HG03135 (cell line): ENCODE measurements around the gene SHROOM2.
"Not testable (repeated sequence)": the region's sequence is repeated elsewhere in the genome, so short reads cannot be mapped to it uniquely, and the experiment has no call there.

Experiments used
- ATAC-seq: cut with Tn5 transposase; IDR thresholded peaks from one replicate; pipeline ENCODE4 v1.9.1; 2021; ENCODE audit warnings: mild to moderate bottlenecking, moderate library complexity; ENCODE audit not compliant: unreplicated experiment

SHROOM2 gene

GRCh38 chrX:9785944-9786797, at the start of gene SHROOM2:
Gene SHROOM2, plus strand, starts transcription at chrX:9786429. Its CDS starts 117 bp downstream, at chrX:9786546.
- no peak for ATAC-seq

- no peak for ATAC-seq
Measured at GRCh38 chrX:9737363-9737762, 48.9 kb upstream of the SHROOM2 start.

- no peak for ATAC-seq
Measured at GRCh38 chrX:9738151-9738550, 48.1 kb upstream of the SHROOM2 start.

- ATAC-seq = no peak
Measured at GRCh38 chrX:9739130-9739529, 47.1 kb upstream of the SHROOM2 start.

- ATAC-seq = no peak
Measured at GRCh38 chrX:9745417-9746115, 40.7 kb upstream of the SHROOM2 start.

GRCh38 chrX:9746148-9746888, 39.9 kb upstream of the SHROOM2 start:
- no peak for ATAC-seq

GRCh38 chrX:9747644-9748043, 38.6 kb upstream of the SHROOM2 start:
- ATAC-seq = no peak

- no peak for ATAC-seq
Measured at GRCh38 chrX:9749146-9749692, 37.0 kb upstream of the SHROOM2 start.

- no peak for ATAC-seq
Measured at GRCh38 chrX:9757366-9757765, 28.9 kb upstream of the SHROOM2 start.

GRCh38 chrX:9758021-9758638, 28.1 kb upstream of the SHROOM2 start:
- no peak for ATAC-seq

- no peak for ATAC-seq
Measured at GRCh38 chrX:9759337-9759736, 26.9 kb upstream of the SHROOM2 start.

- no peak for ATAC-seq
Measured at GRCh38 chrX:9765072-9765736, 21.0 kb upstream of the SHROOM2 start.

GRCh38 chrX:9765737-9766097, 20.5 kb upstream of the SHROOM2 start, which contains the start of gene GPR143:
Gene GPR143, minus strand, starts transcription at chrX:9765847. Its CDS starts 30 bp downstream, at chrX:9765817.
- ATAC-seq = no peak

GRCh38 chrX:9767375-9767774, 18.9 kb upstream of the SHROOM2 start:
- no peak for ATAC-seq

- ATAC-seq = not testable (repeated sequence)
Measured at GRCh38 chrX:9768321-9768839, 17.8 kb upstream of the SHROOM2 start.

- ATAC-seq = no peak
Measured at GRCh38 chrX:9770319-9770718, 15.9 kb upstream of the SHROOM2 start.

- ATAC-seq = no peak
Measured at GRCh38 chrX:9772943-9773342, 13.3 kb upstream of the SHROOM2 start.

- ATAC-seq = no peak
Measured at GRCh38 chrX:9775930-9776329, 10.3 kb upstream of the SHROOM2 start.

GRCh38 chrX:9781941-9782340, 4.3 kb upstream of the SHROOM2 start:
- ATAC-seq = no peak

- no peak for ATAC-seq
Measured at GRCh38 chrX:9784332-9784731, 1.9 kb upstream of the SHROOM2 start.
